Vagina (tissue), 2 donors: ENCODE measurements around the gene GNAS-AS1. TPM values are rescaled to one million over a fixed set of nuclear protein-coding genes. Genes with fewer than 3 reads are reported as not detected.

Source experiments
- DNase-seq, 2 donors: peaks; one replicate each; pipeline ENCODE4 v3.0.0-alpha.2; 2017; ENCODE audit errors: extremely low spot score in 2 of 2
- H3K27ac ChIP-seq: fragments of 200-600 bp; sonication (generic); one replicate; pipeline ENCODE4 v1.5.1; 2019
- H3K27me3 ChIP-seq: fragments of 200-600 bp; sonication (generic); one replicate; pipeline ENCODE4 v1.5.1; 2019
- H3K36me3 ChIP-seq, 2 donors: fragments of 200-600 bp; sonication (generic); one replicate each; pipeline ENCODE4 v1.5.1; 2017 to 2019
- H3K4me1 ChIP-seq: fragments of 200-600 bp; sonication (generic); one replicate; pipeline ENCODE4 v1.5.1; 2019
- H3K4me3 ChIP-seq, 2 donors: fragments of 200-600 bp; sonication (generic); 1 replicate in 1 of 2; 2 replicates in 1 of 2; pipeline ENCODE4 v1.5.1; 2016 to 2019
- H3K9me3 ChIP-seq: fragments of 200-600 bp; sonication (generic); one replicate; pipeline ENCODE4 v1.5.1; 2019
- CTCF ChIP-seq, 3 experiments: fragments of 450-650 bp in 2 of 3; fragments of 200-600 bp in 1 of 3; sonication (generic) in 1 of 3; IDR thresholded peaks; one replicate each; pipeline ENCODE4 v1.5.1; 2017 to 2019; ENCODE audit warnings: antibody characterized with exemption in 3 of 3, mild to moderate bottlenecking in 2 of 3, moderate library complexity in 2 of 3
- POLR2A ChIP-seq, 2 donors: fragments of 450-650 bp; IDR thresholded peaks; one replicate each; pipeline ENCODE4 v1.6.1; 2017; ENCODE audit warnings: antibody characterized with exemption in 2 of 2, mild to moderate bottlenecking in 2 of 2, moderate library complexity in 2 of 2
- POLR2AphosphoS5 ChIP-seq, 2 donors: sonication (generic); formaldehyde crosslinking; IDR thresholded peaks; one replicate each; pipeline ENCODE4 v1.9.0; 2017; ENCODE audit warnings: antibody characterized with exemption in 2 of 2, mild to moderate bottlenecking in 2 of 2, low read depth in 1 of 2; ENCODE audit not compliant: insufficient read depth in 1 of 2
- intact Hi-C: fragments of 100-400 bp; cut with DNase I; formaldehyde crosslinking; loops from one replicate; pipeline ENCODE4 v1.15.1; 2023
- total RNA-seq: library from RNA; depleted of rRNA; stranded (reverse); fragments of >200 nt; gene quantifications from one replicate; pipeline ENCODE4 v1.2.3, GENCODE V29; 2016

GNAS-AS1 gene
- total RNA-seq, 1 donor from 2014 or later, result not detected

GRCh38 chr20:58888103-58888502 is 37.4 kb upstream of the GNAS-AS1 start:
- peaks cover 12% of the 10 kb centered on the region for H3K4me1 ChIP-seq
- intact Hi-C loops, result no loop called here

GRCh38 chr20:58886546-58886945 is 35.8 kb upstream of the GNAS-AS1 start:
- DNase-seq, result no peak
- Histone ChIP-seq H3K4me1 (peaks cover 8% of the 10 kb centered on the region), H3K9me3 (no peaks in the 10 kb centered on the region), H3K27ac (no peak overlapping the region), H3K36me3 (no peaks in the 10 kb centered on the region), H3K4me3 (no peak overlapping the region), H3K27me3 (no peaks in the 10 kb centered on the region)
- TF ChIP-seq POLR2A (IDR thresholded peaks at IDR 0.05) (no peak), POLR2AphosphoS5 (IDR thresholded peaks at IDR 0.05; ENCODE audit: insufficient read depth in 1 of 2, low read depth in 1 of 2) (no peak), CTCF (IDR thresholded peaks at IDR 0.05) (no peak)
- intact Hi-C loops, result no loop called here

More at GRCh38 chr20:58888103-58888502, 37.4 kb upstream of the GNAS-AS1 start:
- no peak for TF ChIP-seq POLR2AphosphoS5 (IDR thresholded peaks at IDR 0.05; ENCODE audit: insufficient read depth in 1 of 2, low read depth in 1 of 2)
- TF ChIP-seq POLR2A (IDR thresholded peaks at IDR 0.05), result no peak
- no peak for TF ChIP-seq CTCF (IDR thresholded peaks at IDR 0.05)
- Histone ChIP-seq H3K36me3 (no peaks in the 10 kb centered on the region), H3K4me3 (peak overlapping the region; percentile 74 to 89), H3K27ac (peak overlapping the region; percentile 56), H3K9me3 (no peaks in the 10 kb centered on the region), H3K27me3 (no peaks in the 10 kb centered on the region)
- peak in 1 of 2 donors; percentile 84 for DNase-seq

- intact Hi-C loops, result loop anchor here (5.0 kb wide), 1 partner anchor 517 kb away; no protein-coding TSS in a partner anchor
- Histone ChIP-seq H3K9me3 (no peaks in the 10 kb centered on the region), H3K36me3 (no peaks in the 10 kb centered on the region), H3K4me3 (no peak overlapping the region), H3K27me3 (no peaks in the 10 kb centered on the region), H3K27ac (no peak overlapping the region), H3K4me1 (peaks cover 8% of the 10 kb centered on the region)
- DNase-seq, result peak in 1 of 2 donors; percentile 16
- TF ChIP-seq CTCF (IDR thresholded peaks at IDR 0.05) (no peak), POLR2AphosphoS5 (IDR thresholded peaks at IDR 0.05; ENCODE audit: insufficient read depth in 1 of 2, low read depth in 1 of 2) (no peak), POLR2A (IDR thresholded peaks at IDR 0.05) (no peak)
These were observed 34.3 kb upstream of the GNAS-AS1 start for GRCh38 chr20:58884966-58885365.

- Histone ChIP-seq H3K36me3 (no peaks in the 10 kb centered on the region), H3K4me3 (no peak overlapping the region), H3K9me3 (no peaks in the 10 kb centered on the region), H3K27ac (no peak overlapping the region), H3K27me3 (no peaks in the 10 kb centered on the region), H3K4me1 (peaks cover 6% of the 10 kb centered on the region)
- TF ChIP-seq CTCF (IDR thresholded peaks at IDR 0.05), result no peak
- intact Hi-C loops, result loop anchor here (5.0 kb wide), 1 partner anchor 519 kb away; no protein-coding TSS in a partner anchor
- peak; percentile 29 to 64 for DNase-seq
These were observed 32.6 kb upstream of the GNAS-AS1 start for GRCh38 chr20:58883241-58883691.

GRCh38 chr20:58882704-58883089 is 32.0 kb upstream of the GNAS-AS1 start:
- no peaks in the 10 kb centered on the region for H3K36me3 ChIP-seq
- DNase-seq, result no peak
- H3K4me1 ChIP-seq, result peaks cover under 1% of the 10 kb centered on the region
- no peaks in the 10 kb centered on the region for H3K9me3 ChIP-seq
- H3K4me3 ChIP-seq, result no peak overlapping the region
- intact Hi-C loops, result loop anchor here (5.0 kb wide), 1 partner anchor 520 kb away; no protein-coding TSS in a partner anchor
- H3K27me3 ChIP-seq, result no peaks in the 10 kb centered on the region
- TF ChIP-seq POLR2A (IDR thresholded peaks at IDR 0.05) (no peak), POLR2AphosphoS5 (IDR thresholded peaks at IDR 0.05; ENCODE audit: insufficient read depth in 1 of 2, low read depth in 1 of 2) (no peak)
- no peak overlapping the region for H3K27ac ChIP-seq
